H1 (cell line): ENCODE measurements around the gene DNASE2B. TPM values are rescaled to one million over a fixed set of nuclear protein-coding genes. Genes with fewer than 3 reads are reported as not detected.

Experiments
- BCL11A ChIP-seq, 2 experiments: IDR thresholded peaks; one replicate each; pipeline ENCODE4 v1.6.1; 2011; ENCODE audit warnings: low read depth in 2 of 2, low read length in 2 of 2, mild to moderate bottlenecking in 2 of 2
- CHD7 ChIP-seq: fragments of 300-600 bp; sonication (generic); IDR thresholded peaks from 2 replicates; pipeline ENCODE4 v1.7.1; 2012; ENCODE audit warnings: low read length, moderate library complexity, mild to moderate bottlenecking, inconsistent platforms; ENCODE audit not compliant: insufficient replicate concordance
- CTBP2 ChIP-seq: IDR thresholded peaks from 2 replicates; pipeline ENCODE4 v1.7.0; 2011; ENCODE audit warnings: borderline replicate concordance, mild to moderate bottlenecking, moderate library complexity, mixed read lengths, low read length; ENCODE audit not compliant: insufficient read depth, insufficient read length
- EZH2 ChIP-seq: fragments of 200-600 bp; sonication (generic); IDR thresholded peaks from 2 replicates; pipeline ENCODE4 v1.7.1; 2012; ENCODE audit warnings: low read depth, mild to moderate bottlenecking, moderate library complexity, low read length, inconsistent platforms; ENCODE audit not compliant: severe bottlenecking
- JUND ChIP-seq: IDR thresholded peaks from 2 replicates; pipeline ENCODE4 v1.6.1; 2011; ENCODE audit warnings: mild to moderate bottlenecking, improper control_type of control experiment, low read length
- KDM4A ChIP-seq: IDR thresholded peaks from one replicate; pipeline ENCODE4 v1.7.1; 2012; ENCODE audit warnings: low read depth, mild to moderate bottlenecking, moderate library complexity, low read length, inconsistent platforms; ENCODE audit not compliant: severe bottlenecking
- MAX ChIP-seq: IDR thresholded peaks from 2 replicates; pipeline ENCODE4 v1.6.1; 2012; ENCODE audit warnings: inconsistent platforms
- RBBP5 ChIP-seq: IDR thresholded peaks from 2 replicates; pipeline ENCODE4 v1.7.1; 2012; ENCODE audit warnings: low read depth, mild to moderate bottlenecking, inconsistent platforms, low read length, moderate library complexity, borderline replicate concordance
- SP4 ChIP-seq: IDR thresholded peaks from 2 replicates; pipeline ENCODE4 v1.6.1; 2012; ENCODE audit warnings: low read length, inconsistent platforms
- polyA plus RNA-seq, 7 experiments: library from polyadenylated mRNA; depleted of rRNA in 3 of 7; stranded (reverse) in 5 of 7; unstranded in 2 of 7; fragments of >200 nt in 5 of 7; fragments of 200-250 nt in 2 of 7; gene quantifications; 1 replicate in 5 of 7; 2 replicates in 1 of 7; 4 replicates in 1 of 7; pipeline versions ENCODE4 v1.2.1 to v1.2.3, GENCODE V29; 2011 to 2013; ENCODE audit warnings: missing spikeins in 2 of 7, mixed read lengths in 2 of 7
- total RNA-seq: library from RNA; stranded (reverse); fragmentation: NEBNext Ultra II Directional; extraction: Animal tissue kit (Norgen Biotek cat#: 25700); gene quantifications from 2 replicates; pipeline ENCODE4 v1.2.1, GENCODE V29; 2021
- TF ChIP-seq, protein P1 (sequence below): IDR thresholded peaks from 2 replicates; pipeline ENCODE4 v1.6.1; 2011; ENCODE audit warnings: low read length, improper control_type of control experiment

DNASE2B gene
- total and polyA plus RNA-seq, 2 of the 8 experiments (the other 6 are each of a cell fraction or from before 2014, with no cell fraction given) = not detected

DNA sequence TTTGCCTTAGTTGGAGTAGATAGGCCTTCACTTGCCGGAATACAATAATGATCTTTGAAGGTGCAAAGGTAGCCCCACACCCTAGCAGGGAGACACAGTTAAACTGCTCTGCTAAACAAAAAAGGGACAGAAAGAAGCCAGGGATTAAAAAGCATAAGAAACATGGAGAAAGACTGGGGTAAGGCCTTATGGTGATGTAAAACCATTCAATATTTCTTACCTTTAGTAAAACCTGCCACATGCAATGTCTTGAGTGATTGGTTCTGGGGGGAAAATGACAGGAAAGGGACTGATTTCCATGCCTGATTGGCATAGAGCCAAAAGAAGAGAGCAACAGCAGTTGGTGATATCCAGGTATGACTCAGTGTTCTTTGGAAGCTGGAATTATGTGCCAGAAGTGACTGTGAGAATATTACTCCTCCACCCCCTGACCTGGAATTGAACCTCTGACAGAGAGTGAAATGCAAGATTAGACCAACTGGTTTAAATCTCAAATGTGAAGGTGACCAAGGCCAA lies 8.1 kb downstream of the DNASE2B start (continued):
- TF ChIP-seq CHD7 (no peak), MAX (no peak), RBBP5 (no peak), EZH2 (no peak), SP4 (no peak), KDM4A (no peak), CTBP2 (no peak), JUND (no peak), BCL11A (IDR thresholded peaks at IDR 0.05; ENCODE audit: low read depth in 2 of 2, low read length in 2 of 2) (no peak)
- TF ChIP-seq, protein P1, sequence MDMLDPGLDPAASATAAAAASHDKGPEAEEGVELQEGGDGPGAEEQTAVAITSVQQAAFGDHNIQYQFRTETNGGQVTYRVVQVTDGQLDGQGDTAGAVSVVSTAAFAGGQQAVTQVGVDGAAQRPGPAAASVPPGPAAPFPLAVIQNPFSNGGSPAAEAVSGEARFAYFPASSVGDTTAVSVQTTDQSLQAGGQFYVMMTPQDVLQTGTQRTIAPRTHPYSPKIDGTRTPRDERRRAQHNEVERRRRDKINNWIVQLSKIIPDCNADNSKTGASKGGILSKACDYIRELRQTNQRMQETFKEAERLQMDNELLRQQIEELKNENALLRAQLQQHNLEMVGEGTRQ = no peak
